Nephron (organoid): ENCODE data around the gene EPSTI1.

Source experiments
- H3K27ac Mint-ChIP-seq, 3 experiments: 2 replicates each; pipeline ENCODE4 v1.8.0; 2020; ENCODE audit warnings: mixed read lengths in 3 of 3, mild to moderate bottlenecking in 2 of 3, moderate library complexity in 1 of 3
- H3K27me3 Mint-ChIP-seq: 2 replicates; pipeline ENCODE4 v1.8.0; 2021; ENCODE audit warnings: low read depth, mild to moderate bottlenecking, moderate library complexity, mixed read lengths
- H3K36me3 Mint-ChIP-seq: 2 replicates; pipeline ENCODE4 v1.8.0; 2020; ENCODE audit warnings: low read depth, mixed read lengths
- H3K4me1 Mint-ChIP-seq: 2 replicates; pipeline ENCODE4 v1.8.0; 2020; ENCODE audit warnings: mixed read lengths
- H3K4me3 Mint-ChIP-seq, 3 experiments: 2 replicates each; pipeline ENCODE4 v1.8.0; 2020; ENCODE audit warnings: mild to moderate bottlenecking in 3 of 3, mixed read lengths in 3 of 3, moderate library complexity in 2 of 3
- H3K9me3 Mint-ChIP-seq: 2 replicates; pipeline ENCODE4 v1.8.0; 2020; ENCODE audit warnings: mixed read lengths
- TF ChIP-seq, protein P1 (sequence below), 3 experiments: fragments of 200-600 bp; sonication (generic); IDR thresholded peaks; one replicate each; pipeline ENCODE4 v1.5.0; 2021; ENCODE audit warnings: antibody characterized with exemption in 3 of 3; ENCODE audit not compliant: unreplicated experiment in 3 of 3

The EPSTI1 gene

DNA sequence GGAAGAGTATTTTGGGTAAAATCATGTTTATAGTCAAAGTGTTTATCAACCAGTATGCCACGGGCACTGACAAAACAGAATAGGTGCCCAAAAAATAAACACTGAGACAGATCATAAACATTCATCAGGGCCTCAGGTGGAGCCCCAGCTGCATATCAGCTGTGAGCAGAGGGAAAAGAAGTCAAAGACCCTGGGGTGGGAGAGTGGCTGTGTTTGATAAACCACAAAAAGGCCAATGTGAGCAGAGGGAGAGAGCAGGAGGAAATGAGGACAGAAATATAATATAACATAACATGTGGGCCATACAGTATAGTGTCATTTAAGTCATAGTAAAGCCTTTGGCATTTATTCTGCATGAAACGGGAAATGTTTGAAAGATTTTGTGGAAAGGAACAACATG lies 10.0 kb upstream of the EPSTI1 start:
- TF ChIP-seq, protein P1, sequence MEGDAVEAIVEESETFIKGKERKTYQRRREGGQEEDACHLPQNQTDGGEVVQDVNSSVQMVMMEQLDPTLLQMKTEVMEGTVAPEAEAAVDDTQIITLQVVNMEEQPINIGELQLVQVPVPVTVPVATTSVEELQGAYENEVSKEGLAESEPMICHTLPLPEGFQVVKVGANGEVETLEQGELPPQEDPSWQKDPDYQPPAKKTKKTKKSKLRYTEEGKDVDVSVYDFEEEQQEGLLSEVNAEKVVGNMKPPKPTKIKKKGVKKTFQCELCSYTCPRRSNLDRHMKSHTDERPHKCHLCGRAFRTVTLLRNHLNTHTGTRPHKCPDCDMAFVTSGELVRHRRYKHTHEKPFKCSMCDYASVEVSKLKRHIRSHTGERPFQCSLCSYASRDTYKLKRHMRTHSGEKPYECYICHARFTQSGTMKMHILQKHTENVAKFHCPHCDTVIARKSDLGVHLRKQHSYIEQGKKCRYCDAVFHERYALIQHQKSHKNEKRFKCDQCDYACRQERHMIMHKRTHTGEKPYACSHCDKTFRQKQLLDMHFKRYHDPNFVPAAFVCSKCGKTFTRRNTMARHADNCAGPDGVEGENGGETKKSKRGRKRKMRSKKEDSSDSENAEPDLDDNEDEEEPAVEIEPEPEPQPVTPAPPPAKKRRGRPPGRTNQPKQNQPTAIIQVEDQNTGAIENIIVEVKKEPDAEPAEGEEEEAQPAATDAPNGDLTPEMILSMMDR (IDR thresholded peaks at IDR 0.05; ENCODE audit: unreplicated experiment in 3 of 3) = no peak
- Mint-ChIP-seq H3K9me3 (no peaks in the 10 kb centered on the region), H3K4me3 (no peak overlapping the region)

DNA sequence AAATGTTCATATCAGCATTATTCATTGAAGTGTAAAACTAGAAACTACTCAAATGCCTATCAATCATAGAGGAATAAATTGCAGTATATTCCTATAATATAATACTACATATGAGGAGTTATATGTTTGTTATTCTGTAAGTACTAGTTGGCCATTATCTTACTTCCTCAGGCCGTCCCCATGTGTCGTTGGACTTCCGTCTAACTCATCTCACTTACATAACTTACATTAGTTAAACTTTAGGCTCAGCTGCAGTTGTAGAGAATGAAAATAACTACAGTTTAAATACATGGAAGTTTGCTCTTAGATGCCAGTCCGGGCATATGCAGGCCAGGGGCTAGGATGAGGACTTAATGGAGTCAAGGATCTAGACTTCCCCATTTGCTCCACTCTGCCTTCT lies 8.6 kb upstream of the EPSTI1 start:
- H3K36me3 Mint-ChIP-seq = no peaks in the 10 kb centered on the region
- H3K27ac Mint-ChIP-seq = no peak overlapping the region
- TF ChIP-seq, protein P1 (IDR thresholded peaks at IDR 0.05; ENCODE audit: unreplicated experiment in 3 of 3) = no peak
- no peak overlapping the region for H3K4me3 Mint-ChIP-seq
- no peaks in the 10 kb centered on the region for H3K9me3 Mint-ChIP-seq
- peaks cover under 1% of the 10 kb centered on the region for H3K27me3 Mint-ChIP-seq
- H3K4me1 Mint-ChIP-seq = no peaks in the 10 kb centered on the region

More for the DNA sequence above, 10.0 kb upstream of the EPSTI1 start:
- Mint-ChIP-seq H3K27ac (no peak overlapping the region), H3K4me1 (peaks cover 5% of the 10 kb centered on the region), H3K36me3 (no peaks in the 10 kb centered on the region), H3K27me3 (no peaks in the 10 kb centered on the region)

DNA sequence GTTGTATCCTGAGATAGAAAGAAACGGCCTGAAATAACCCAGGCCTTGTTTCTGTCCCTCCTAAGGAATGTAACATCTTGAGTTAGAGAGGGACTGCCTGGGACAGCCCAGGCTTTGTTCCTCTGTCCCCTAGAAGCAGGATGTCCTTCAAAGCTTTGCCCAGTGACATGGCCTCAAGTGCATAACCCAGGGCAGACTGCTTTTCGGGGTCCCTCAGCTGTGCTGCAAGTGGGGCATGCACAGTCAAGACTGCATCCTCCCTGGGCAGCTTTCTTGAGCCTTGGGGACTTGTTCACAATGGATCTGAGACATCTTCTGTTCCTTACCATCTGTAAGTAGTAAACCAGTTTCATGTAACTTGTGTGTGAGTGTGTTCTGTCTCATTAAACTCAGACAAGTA lies 7.5 kb upstream of the EPSTI1 start:
- Mint-ChIP-seq H3K36me3 (no peaks in the 10 kb centered on the region), H3K4me1 (no peaks in the 10 kb centered on the region), H3K4me3 (no peak overlapping the region), H3K27ac (no peak overlapping the region), H3K27me3 (peaks cover 5% of the 10 kb centered on the region), H3K9me3 (no peaks in the 10 kb centered on the region)
- TF ChIP-seq, protein P1 (IDR thresholded peaks at IDR 0.05; ENCODE audit: unreplicated experiment in 3 of 3) = no peak

DNA sequence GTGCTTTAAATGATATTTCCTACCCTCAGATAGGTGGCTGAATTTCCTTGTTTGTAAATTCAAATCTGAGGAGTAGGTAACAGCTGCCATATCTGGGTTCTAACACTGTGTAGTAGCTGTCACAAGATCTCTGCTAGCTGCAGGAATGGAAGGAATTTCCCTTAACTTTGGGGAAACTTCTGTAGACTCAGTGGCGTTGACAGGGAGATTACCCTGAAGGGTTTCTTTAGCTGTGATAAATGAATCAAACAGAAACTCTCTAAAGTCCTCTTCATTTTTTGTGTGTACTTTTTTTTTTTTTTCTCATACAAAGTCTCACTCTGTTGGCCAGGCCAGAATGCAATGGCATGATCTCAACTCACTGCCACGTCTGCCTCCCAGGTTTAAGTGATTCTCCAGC lies 5.3 kb upstream of the EPSTI1 start:
- H3K36me3 Mint-ChIP-seq = no peaks in the 10 kb centered on the region
- H3K4me1 Mint-ChIP-seq = peaks cover 6% of the 10 kb centered on the region
- no peaks in the 10 kb centered on the region for H3K9me3 Mint-ChIP-seq
- H3K27me3 Mint-ChIP-seq = peaks cover 11% of the 10 kb centered on the region
- TF ChIP-seq, protein P1 (IDR thresholded peaks at IDR 0.05; ENCODE audit: unreplicated experiment in 3 of 3) = no peak
- no peak overlapping the region for H3K27ac Mint-ChIP-seq
- no peak overlapping the region for H3K4me3 Mint-ChIP-seq

DNA sequence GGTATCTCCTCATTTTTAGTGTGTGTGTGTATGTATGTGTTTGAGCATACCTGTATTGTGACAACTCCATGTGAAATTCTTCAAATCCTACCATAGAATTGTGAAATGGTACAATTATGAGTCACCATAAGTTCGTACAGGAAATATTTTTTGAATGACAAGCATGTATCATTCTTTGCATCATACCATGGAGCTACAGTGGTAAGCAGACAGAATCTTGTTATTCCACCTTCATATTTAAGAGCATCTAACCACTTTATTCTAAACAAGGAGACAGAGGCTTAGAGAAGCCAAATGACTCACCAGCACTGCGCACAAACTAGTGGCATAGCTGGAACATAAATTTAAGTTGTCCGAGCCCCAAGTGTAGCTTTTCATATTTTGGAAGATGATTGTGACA lies 4.5 kb upstream of the EPSTI1 start:
- TF ChIP-seq, protein P1 (IDR thresholded peaks at IDR 0.05; ENCODE audit: unreplicated experiment in 3 of 3) = no peak
- Mint-ChIP-seq H3K27me3 (peaks cover 18% of the 10 kb centered on the region), H3K9me3 (no peaks in the 10 kb centered on the region), H3K4me1 (peaks cover 13% of the 10 kb centered on the region), H3K4me3 (no peak overlapping the region), H3K36me3 (no peaks in the 10 kb centered on the region), H3K27ac (no peak overlapping the region)

DNA sequence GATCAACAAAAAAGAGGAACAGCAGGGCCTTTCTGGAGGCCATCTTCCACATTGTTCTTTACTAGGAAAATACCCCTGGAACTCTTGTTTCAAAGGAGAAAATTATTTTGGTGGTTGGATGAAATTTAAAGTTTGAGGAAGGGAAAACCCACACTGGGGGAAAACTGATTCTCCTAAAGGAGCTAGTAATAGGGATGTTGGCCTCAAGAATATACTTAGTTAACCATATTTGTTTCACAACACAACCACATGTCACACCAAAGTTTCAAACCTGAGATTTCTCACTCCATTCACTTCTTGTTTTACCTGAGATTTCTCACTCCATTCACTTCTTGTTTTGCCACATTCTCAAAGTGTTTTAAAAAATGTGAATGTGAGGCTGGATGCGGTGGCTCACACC lies 2.8 kb upstream of the EPSTI1 start:
- H3K4me3 Mint-ChIP-seq = no peak overlapping the region
- H3K27ac Mint-ChIP-seq = peak overlapping the region in 1 of 3 experiments; percentile 29
- H3K27me3 Mint-ChIP-seq = peaks cover 18% of the 10 kb centered on the region
- H3K9me3 Mint-ChIP-seq = no peaks in the 10 kb centered on the region
- peaks cover 26% of the 10 kb centered on the region for H3K4me1 Mint-ChIP-seq
- H3K36me3 Mint-ChIP-seq = no peaks in the 10 kb centered on the region
- TF ChIP-seq, protein P1 (IDR thresholded peaks at IDR 0.05; ENCODE audit: unreplicated experiment in 3 of 3) = no peak
